OCI-LY7 (cell line): ENCODE measurements around the gene NAT10. TPM values are rescaled to one million over a fixed set of nuclear protein-coding genes. Genes with fewer than 3 reads are reported as not detected.
A peak's percentile ranks its signal among the peaks of the same experiment; 100 is the strongest.
"Not testable (repeated sequence)": the region's sequence is repeated elsewhere in the genome, so short reads cannot be mapped to it uniquely, and the experiment has no call there.

Source experiments
- BruUV-seq: library from RNA; stranded (reverse); fragments of 400-500 nt; replicated peaks from 2 replicates; lab custom pipeline; 2021; lab: Mats Ljungman, UMichigan
- CTCF ChIA-PET: fragments of 300-600 bp; sonication (Branson Sonifier 250); formaldehyde crosslinking; loops from one replicate; lab custom pipeline; 2022; ENCODE audit warnings: antibody characterized with exemption; ENCODE audit not compliant: unreplicated experiment; lab: Charles Lee
- POLR2A ChIA-PET: fragments of 300-600 bp; sonication (Branson Sonifier 250); formaldehyde crosslinking; loops from one replicate; lab custom pipeline; 2022; ENCODE audit warnings: antibody characterized with exemption; lab: Charles Lee
- DNase-seq: peaks from one replicate; pipeline ENCODE4 v3.0.0-alpha.2; 2015; ENCODE audit warnings: low spot score
- H2AFZ ChIP-seq: fragments of 200-600 bp; sonication (generic), shearing (Covaris generic); 2 replicates; pipeline ENCODE4 v1.6.1; 2014; ENCODE audit warnings: mild to moderate bottlenecking, antibody characterized with exemption, low read length, moderate library complexity
- H3K27ac ChIP-seq: fragments of 200-600 bp; sonication (generic); 2 replicates; pipeline ENCODE4 v1.5.1; 2014; ENCODE audit warnings: mixed run types, low read depth, mild to moderate bottlenecking, moderate library complexity, low read length, inconsistent platforms; ENCODE audit not compliant: poor library complexity, severe bottlenecking
- H3K36me3 ChIP-seq: fragments of 200-600 bp; sonication (generic); 2 replicates; pipeline ENCODE4 v1.6.1; 2014; ENCODE audit warnings: mild to moderate bottlenecking, antibody characterized with exemption, low read length, moderate library complexity, mixed read lengths; ENCODE audit not compliant: insufficient read depth
- H3K4me1 ChIP-seq: fragments of 200-600 bp; sonication (generic); 2 replicates; pipeline ENCODE4 v1.5.1; 2014; ENCODE audit warnings: mild to moderate bottlenecking, low read length; ENCODE audit not compliant: insufficient read depth, poor library complexity, severe bottlenecking
- H3K4me2 ChIP-seq: fragments of 200-600 bp; sonication (generic); 2 replicates; pipeline ENCODE4 v1.6.1; 2014; ENCODE audit warnings: mild to moderate bottlenecking, low read length
- H3K4me3 ChIP-seq: fragments of 200-600 bp; sonication (generic); 2 replicates; pipeline ENCODE4 v1.5.1; 2014; ENCODE audit warnings: mild to moderate bottlenecking, low read depth, low read length; ENCODE audit not compliant: poor library complexity, severe bottlenecking
- H3K79me2 ChIP-seq: fragments of 200-600 bp; sonication (generic); 2 replicates; pipeline ENCODE4 v1.6.1; 2016; ENCODE audit warnings: low read depth, mild to moderate bottlenecking, low read length, moderate library complexity, mixed read lengths; ENCODE audit not compliant: insufficient read depth
- H3K9me2 ChIP-seq: fragments of 200-600 bp; sonication (generic); 2 replicates; pipeline ENCODE4 v1.6.1; 2016; ENCODE audit warnings: mild to moderate bottlenecking, low read length, mixed read lengths; ENCODE audit not compliant: insufficient read depth
- H3K9me3 ChIP-seq: fragments of 200-600 bp; sonication (generic); 2 replicates; pipeline ENCODE4 v1.6.1; 2014; ENCODE audit warnings: mild to moderate bottlenecking, mixed run types, low read length, mixed read lengths
- H4K20me1 ChIP-seq: fragments of 200-600 bp; sonication (generic); 2 replicates; pipeline ENCODE4 v1.6.1; 2014; ENCODE audit warnings: mild to moderate bottlenecking, antibody characterized with exemption, low read length, moderate library complexity, mixed read lengths; ENCODE audit not compliant: insufficient read depth
- CTCF ChIP-seq: fragments of 200-600 bp; sonication (generic); conservative IDR thresholded peaks from 2 replicates; pipeline ENCODE4 v1.5.1; 2014; ENCODE audit warnings: mild to moderate bottlenecking, antibody characterized with exemption, low read length, moderate library complexity, mixed read lengths
- EZH2phosphoT487 ChIP-seq: fragments of 200-600 bp; sonication (generic); IDR thresholded peaks from 2 replicates; pipeline ENCODE4 v1.6.1; 2018; ENCODE audit warnings: low read depth, borderline replicate concordance, mild to moderate bottlenecking, mixed run types, antibody characterized with exemption, low read length, moderate library complexity, mixed read lengths
- intact Hi-C: fragments of 100-400 bp; cut with micrococcal nuclease; formaldehyde crosslinking; loops from one replicate; pipeline ENCODE4 v1.10.0; 2022; ENCODE audit not compliant: unreplicated experiment
- total RNA-seq, 2 experiments: library from RNA; depleted of rRNA in 1 of 2; stranded (reverse); fragments of >200 nt in 1 of 2; shearing (Covaris generic) in 1 of 2; gene quantifications; 2 replicates each; pipeline ENCODE4 v1.2.3, GENCODE V29; 2014 to 2022

The NAT10 gene
- total RNA-seq, 2 experiments from 2014 or later: 64.9 to 120 TPM

DNA sequence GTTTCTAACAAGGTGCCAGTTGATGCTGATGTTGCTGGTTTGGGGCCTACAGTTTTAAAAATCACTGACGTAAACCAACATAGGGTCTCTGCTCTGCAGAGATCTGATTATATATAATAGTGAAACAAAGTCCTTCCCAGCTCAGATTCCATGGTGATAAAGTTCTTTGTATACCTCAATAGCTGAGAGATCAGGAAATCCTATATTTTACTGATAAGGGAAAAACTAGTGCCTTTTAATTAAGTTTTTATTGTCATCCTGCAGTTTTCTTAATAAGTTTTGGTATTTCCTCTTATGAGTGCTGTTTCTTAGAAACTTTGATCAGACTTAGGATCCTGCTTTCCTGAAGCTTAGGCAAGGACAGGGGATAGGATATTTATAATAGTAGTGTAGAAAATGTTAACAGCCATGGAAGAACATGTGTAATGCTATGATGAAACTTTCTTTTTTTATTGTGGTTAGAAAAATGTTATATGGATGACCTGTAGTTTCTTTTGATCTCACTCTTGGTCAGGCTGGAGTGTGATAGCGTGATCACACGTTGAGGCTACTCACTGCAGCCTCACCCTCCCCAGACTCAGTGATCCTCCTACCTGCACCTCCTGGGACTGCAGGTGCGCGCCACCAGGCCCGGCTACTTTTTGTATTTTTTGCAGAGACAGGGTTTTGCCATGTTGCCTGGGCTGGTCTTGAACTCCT lies 39.8 kb upstream of the NAT10 start:
- H3K9me3 ChIP-seq: no peaks in the 10 kb centered on the region; the same call in 1 of the 2 replicates
- no peak overlapping the region for H3K4me3 ChIP-seq
- no TSS peak for BruUV-seq
- H3K4me2 ChIP-seq: peak overlapping the region; percentile 8; the same call in 1 of the 2 replicates
- ChIA-PET POLR2A (interaction anchor here (0.6 to 3.1 kb wide), 7 partner anchors 8 to 144 kb away, joined by 3 to 18 read pairs (median 5); partner anchors contain the start of gene NAT10), CTCF (interaction anchor here (1.1 kb wide), 2 partner anchors 12 to 13 kb away, joined by 3 to 16 read pairs; no protein-coding TSS in a partner anchor)
- peaks cover 74% of the 10 kb centered on the region for H4K20me1 ChIP-seq
- no peaks in the 10 kb centered on the region for H3K9me2 ChIP-seq
- no peak overlapping the region for H2AFZ ChIP-seq
- DNase-seq: no peak
- peaks cover 100% of the 10 kb centered on the region for H3K79me2 ChIP-seq
- intact Hi-C loops: loop anchor here (2.0 kb wide), 1 partner anchor 13 kb away; no protein-coding TSS in a partner anchor
- H3K4me1 ChIP-seq: peaks cover 49% of the 10 kb centered on the region
- no peak overlapping the region for H3K27ac ChIP-seq
- TF ChIP-seq EZH2phosphoT487 (no peak), CTCF (no peak; the same call in 1 of the 2 replicates)
- H3K36me3 ChIP-seq: peaks cover 92% of the 10 kb centered on the region

GRCh38 chr11:34066766-34067165 lies 38.7 kb upstream of the NAT10 start:
- H3K4me3 ChIP-seq, H3K9me2 ChIP-seq, CTCF ChIA-PET, H2AFZ ChIP-seq, H3K9me3 ChIP-seq, DNase-seq, BruUV-seq: not testable (repeated sequence)
- H3K79me2 ChIP-seq: peaks cover 100% of the 10 kb centered on the region
- H3K27ac ChIP-seq: peak overlapping the region; percentile 29
- intact Hi-C loops: loop anchor here (2.0 kb wide), 1 partner anchor 14 kb away; no protein-coding TSS in a partner anchor
- H4K20me1 ChIP-seq: peaks cover 74% of the 10 kb centered on the region
- peaks cover 49% of the 10 kb centered on the region for H3K4me1 ChIP-seq
- POLR2A ChIA-PET: interaction anchor here (0.6 to 2.9 kb wide), 8 partner anchors 9 to 994 kb away, joined by 3 to 18 read pairs (median 5); no protein-coding TSS in a partner anchor
- peaks cover 92% of the 10 kb centered on the region for H3K36me3 ChIP-seq
- peak overlapping the region; percentile 60 for H3K4me2 ChIP-seq

- peak overlapping the region; percentile 29 for H3K27ac ChIP-seq
- CTCF ChIA-PET: interaction anchor here (1.1 kb wide), 1 partner anchor 10 kb away, joined by 4 read pairs; no protein-coding TSS in a partner anchor
- peaks cover 93% of the 10 kb centered on the region for H3K36me3 ChIP-seq
- H3K79me2 ChIP-seq: peaks cover 100% of the 10 kb centered on the region
- TF ChIP-seq EZH2phosphoT487: no peak
- TF ChIP-seq CTCF: no peak
- peak overlapping the region; percentile 60 for H3K4me2 ChIP-seq
- H3K4me1 ChIP-seq: peaks cover 49% of the 10 kb centered on the region
- H3K4me3 ChIP-seq: peak overlapping the region; percentile 24
- no TSS peak for BruUV-seq
- peak; percentile 42 for DNase-seq
- intact Hi-C loops: loop anchor here (2.0 kb wide), 1 partner anchor 15 kb away; no protein-coding TSS in a partner anchor
- POLR2A ChIA-PET: interaction anchor here (0.6 to 2.9 kb wide), 8 partner anchors 10 to 994 kb away, joined by 3 to 18 read pairs (median 5); no protein-coding TSS in a partner anchor
- peaks cover 77% of the 10 kb centered on the region for H4K20me1 ChIP-seq
- H3K9me2 ChIP-seq: no peaks in the 10 kb centered on the region
- no peak overlapping the region for H2AFZ ChIP-seq
- no peaks in the 10 kb centered on the region; the same call in 1 of the 2 replicates for H3K9me3 ChIP-seq
These were observed 37.9 kb upstream of the NAT10 start for GRCh38 chr11:34067383-34068065.
